Measurements from ENCODE around the gene SAMD4A.

DNA sequence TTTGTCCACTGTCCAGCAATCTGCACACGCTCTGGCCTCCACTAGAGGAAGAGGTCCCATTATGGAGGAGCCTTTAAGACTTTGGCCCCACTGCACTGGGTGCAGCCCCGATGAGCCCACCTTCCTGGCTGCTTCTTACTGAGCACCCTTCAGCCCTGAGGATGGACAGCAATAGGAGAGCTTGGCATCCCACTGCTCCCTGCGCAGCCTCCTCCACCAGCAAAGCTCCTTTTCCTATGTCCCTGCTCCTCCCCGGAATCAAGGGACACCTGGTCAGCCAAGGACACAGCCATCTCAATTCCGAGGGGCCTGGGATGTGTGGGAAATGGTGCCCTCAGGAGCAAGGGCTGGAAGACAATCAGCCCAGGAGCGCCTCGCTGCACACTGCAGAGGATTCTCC, 241.0 kb downstream of the SAMD4A start:
- no peak for TF ChIP-seq CTCF (conservative IDR thresholded peaks at IDR 0.05; ENCODE audit: low read length)
- TF ChIP-seq EZH2phosphoT487 (IDR thresholded peaks at IDR 0.05; ENCODE audit: borderline replicate concordance, low read depth, low read length): no peak
